Stromal cell of bone marrow (primary cell): ENCODE data around the gene ABHD3.
A peak's percentile ranks its signal among the peaks of the same experiment; 100 is the strongest.
"Not testable (repeated sequence)": the region's sequence is repeated elsewhere in the genome, so short reads cannot be mapped to it uniquely, and the experiment has no call there.

Experiments used
- DNase-seq: peaks from one replicate; pipeline ENCODE4 v3.0.0-alpha.2; 2012; ENCODE audit warnings: low read depth

The ABHD3 gene

GRCh38 chr18:21650311-21650710 is 54.3 kb downstream of the ABHD3 start:
- no peak for DNase-seq

- not testable (repeated sequence) for DNase-seq
These were observed 64.2 kb downstream of the ABHD3 start for GRCh38 chr18:21640375-21640774.

GRCh38 chr18:21638822-21639221 is 65.8 kb downstream of the ABHD3 start:
- DNase-seq = no peak

- DNase-seq = no peak
These were observed 67.8 kb downstream of the ABHD3 start for GRCh38 chr18:21636769-21637168.

DNA sequence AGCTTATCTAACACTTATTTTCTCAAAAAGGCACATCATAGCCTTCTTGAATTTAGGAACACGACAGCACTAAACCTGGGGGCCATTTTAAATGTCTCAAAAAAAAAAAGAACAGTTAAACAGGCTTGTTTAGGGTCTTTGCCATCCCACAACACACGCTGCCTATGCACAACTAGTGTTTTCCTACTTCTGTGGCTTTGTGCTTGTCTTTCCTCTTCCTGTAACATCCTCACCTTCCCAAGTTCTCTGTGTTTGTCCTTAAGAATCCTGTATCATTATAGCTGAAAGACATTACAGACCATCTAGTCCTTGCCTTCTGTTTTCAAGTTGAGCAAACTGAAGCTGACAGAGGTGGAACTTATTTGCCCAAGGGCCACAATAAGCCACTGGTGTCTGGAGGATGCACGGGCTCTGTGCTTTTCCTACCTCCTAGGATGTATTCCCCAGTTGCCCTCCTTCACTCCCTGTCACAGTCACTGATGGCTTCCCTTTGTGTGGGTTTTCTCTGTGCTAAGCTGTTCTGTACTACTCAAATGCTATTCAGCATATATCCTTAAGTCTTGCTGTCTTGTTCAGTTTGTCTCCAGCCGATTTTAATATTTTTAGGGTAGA is 69.9 kb downstream of the ABHD3 start:
- DNase-seq = no peak

- no peak for DNase-seq
These were observed 72.2 kb downstream of the ABHD3 start for GRCh38 chr18:21632393-21632792.

DNA sequence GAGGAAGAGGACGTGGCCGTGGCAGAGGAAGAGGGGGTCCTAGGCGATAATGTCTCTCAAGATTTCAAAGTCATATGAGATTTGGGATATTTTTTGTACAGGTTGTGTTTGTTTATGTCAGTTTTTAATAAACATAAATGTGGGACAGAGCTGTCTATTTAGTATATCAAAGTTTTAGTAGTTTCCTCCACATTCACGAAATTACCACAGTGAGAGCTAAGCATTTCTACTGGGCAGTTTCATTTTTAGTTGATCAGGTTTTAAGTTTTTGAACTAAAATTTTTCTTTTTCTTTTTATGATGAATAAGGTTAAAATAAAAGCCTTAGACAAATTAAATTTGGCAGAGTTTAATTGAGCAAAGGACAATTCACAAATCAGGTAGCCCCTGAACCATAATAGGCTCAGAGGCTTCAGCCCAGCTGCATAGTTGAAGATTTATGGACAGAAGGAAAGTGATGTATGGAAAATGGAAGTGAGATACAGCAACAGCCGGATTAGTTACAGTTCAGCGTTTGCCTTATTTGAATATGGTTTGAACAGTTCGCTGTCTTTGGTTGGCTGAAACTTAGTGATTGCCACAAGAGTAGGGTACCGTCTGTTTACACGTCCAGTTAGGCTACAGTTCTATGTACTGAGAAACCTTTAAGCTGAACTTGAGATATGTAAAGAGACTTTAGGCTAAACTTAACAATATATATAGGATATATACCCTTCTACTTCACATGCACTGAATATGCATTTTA is 75.3 kb downstream of the ABHD3 start:
- no peak for DNase-seq

DNA sequence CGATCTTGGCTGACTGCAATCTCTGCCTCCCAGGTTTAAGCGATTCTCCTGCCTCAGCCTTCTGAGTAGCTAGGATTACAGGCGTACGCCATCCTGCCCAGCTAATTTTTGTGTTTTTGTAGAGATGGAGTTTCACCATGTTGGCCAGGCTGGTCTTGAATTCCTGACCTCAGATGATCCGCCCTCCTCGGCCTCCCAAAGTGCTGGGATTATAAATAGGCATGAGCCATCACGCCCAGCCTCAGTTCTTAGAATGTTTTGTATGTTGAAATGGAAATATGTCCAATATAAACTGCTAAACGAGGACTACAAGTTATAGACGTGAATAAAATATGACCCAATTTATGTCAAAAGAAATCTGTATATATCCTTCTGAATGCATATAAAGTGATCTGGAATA is 82.9 kb downstream of the ABHD3 start:
- not testable (repeated sequence) for DNase-seq

GRCh38 chr18:21612125-21613039 is 92.2 kb downstream of the ABHD3 start, which contains the start of gene SNRPD1:
TSS of gene SNRPD1 (plus strand) at chr18:21612314. CDS start at chr18:21612430, 116 bp downstream.
- peak; percentile 79 for DNase-seq

DNA sequence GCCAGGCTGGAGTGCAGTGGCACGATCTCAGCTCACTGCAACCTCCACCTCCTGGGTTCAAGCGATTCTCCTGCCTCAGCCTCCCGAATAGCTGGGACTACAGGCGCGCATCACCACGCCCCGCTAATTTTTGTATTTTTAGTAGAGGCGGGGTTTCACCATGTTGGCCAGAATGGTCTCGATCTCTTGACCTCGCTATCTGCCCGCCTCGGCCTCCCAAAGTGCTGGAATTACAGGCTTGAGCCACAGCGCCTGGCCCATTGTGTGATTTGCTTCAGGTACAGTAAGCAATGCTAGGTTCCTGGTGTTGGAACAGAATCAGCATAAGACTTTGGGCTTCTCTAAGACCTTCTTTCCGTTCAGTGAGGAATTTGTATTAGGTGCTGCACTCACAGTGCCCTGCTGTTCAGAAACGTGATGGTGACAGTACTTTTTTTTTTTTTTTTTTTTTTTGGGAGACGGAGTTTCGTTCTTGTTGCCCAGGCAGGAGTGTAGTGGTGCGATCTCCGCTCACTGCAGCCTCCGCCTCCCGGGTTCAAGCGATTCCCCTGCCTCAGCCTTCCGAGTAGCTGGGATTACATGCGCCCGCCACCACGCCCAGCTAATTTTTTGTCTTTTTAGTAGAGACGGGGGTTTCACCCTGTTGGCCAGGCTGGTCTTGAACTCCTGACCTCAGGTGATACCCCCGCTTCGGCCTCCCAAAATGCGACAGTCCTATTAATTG is 93.0 kb downstream of the ABHD3 start:
- DNase-seq = not testable (repeated sequence)

DNA sequence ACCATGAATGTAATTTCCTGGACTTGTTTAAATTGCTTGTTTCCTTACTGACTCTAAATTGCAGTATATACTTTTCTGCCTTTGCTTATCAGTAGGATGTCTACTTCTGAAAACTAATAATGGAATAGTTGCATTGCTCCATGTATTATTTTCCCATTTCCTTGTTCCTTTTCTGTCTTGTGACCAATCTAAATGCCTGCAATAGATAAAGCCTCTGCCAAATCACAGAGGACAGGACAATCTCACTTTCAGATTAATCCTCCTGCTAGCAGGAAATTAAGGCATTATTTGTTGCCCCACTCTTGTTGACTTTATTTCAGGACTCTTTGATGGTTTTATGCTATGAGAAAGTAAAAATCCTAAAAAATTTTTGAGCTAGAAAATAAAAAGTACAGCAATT is 99.4 kb downstream of the ABHD3 start:
- DNase-seq = no peak

DNA sequence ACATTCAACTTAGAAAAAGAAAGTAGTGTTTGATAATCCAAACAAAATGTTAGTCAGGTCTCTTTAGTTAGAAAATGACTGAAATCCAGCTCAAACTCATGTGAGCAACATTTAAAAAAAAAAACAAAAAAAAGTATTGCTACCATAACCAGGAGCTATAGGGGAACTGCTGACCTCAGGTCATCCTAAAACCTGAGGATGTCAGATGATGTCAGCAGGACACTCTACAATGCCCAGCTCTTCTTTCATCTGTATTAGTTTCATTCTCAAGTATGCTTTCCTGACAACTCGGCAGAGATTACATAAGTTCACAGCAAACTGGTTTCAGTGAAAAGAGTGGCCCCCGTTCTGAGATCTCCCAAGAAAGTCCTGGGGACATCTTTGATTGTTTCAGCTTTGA is 99.9 kb downstream of the ABHD3 start:
- DNase-seq = no peak

DNA sequence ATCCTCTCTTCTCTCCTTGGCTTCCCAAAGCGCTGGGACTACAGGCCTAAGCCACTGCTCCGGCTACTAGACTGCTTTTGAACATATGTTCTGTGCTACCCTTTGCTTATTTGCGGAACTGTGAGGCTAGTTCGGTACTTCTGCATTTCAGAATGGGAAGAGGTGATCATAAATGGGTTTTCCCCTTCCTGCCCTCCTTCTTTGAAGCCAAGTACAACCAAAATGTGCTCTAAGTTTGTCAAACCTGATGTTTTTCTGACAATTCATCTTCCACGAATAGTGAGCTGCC is 102.3 kb downstream of the ABHD3 start:
- DNase-seq = no peak
